Left ventricle myocardium inferior (tissue), 1 donor: ENCODE measurements around the gene TBX15. TPM values are rescaled to one million over a fixed set of nuclear protein-coding genes. Genes with fewer than 3 reads are reported as not detected.
A peak's percentile ranks its signal among the peaks of the same experiment; 100 is the strongest.

ENCODE experiments used
- DNase-seq: peaks from one replicate; pipeline ENCODE4 v3.0.0-alpha.2; 2020
- H3K27ac ChIP-seq: fragments of 200-600 bp; replicated peaks from 2 replicates; pipeline ENCODE4 v1.8.0; 2021
- H3K27me3 ChIP-seq: fragments of 200-600 bp; 2 replicates; pipeline ENCODE4 v1.8.0; 2021; ENCODE audit warnings: low read depth
- H3K36me3 ChIP-seq: fragments of 200-600 bp; 2 replicates; pipeline ENCODE4 v1.8.0; 2021
- H3K4me1 ChIP-seq: fragments of 200-600 bp; 2 replicates; pipeline ENCODE4 v1.8.0; 2021
- H3K4me3 ChIP-seq: fragments of 200-600 bp; 2 replicates; pipeline ENCODE4 v1.8.0; 2021; ENCODE audit warnings: mild to moderate bottlenecking, moderate library complexity
- H3K9me3 ChIP-seq: fragments of 200-600 bp; replicated peaks from 2 replicates; pipeline ENCODE4 v1.8.0; 2021
- CTCF ChIP-seq: fragments of 200-600 bp; IDR thresholded peaks from 2 replicates; pipeline ENCODE4 v1.8.0; 2021; ENCODE audit warnings: antibody characterized with exemption, mild to moderate bottlenecking, borderline replicate concordance
- intact Hi-C: fragments of 100-400 bp; cut with micrococcal nuclease; formaldehyde crosslinking; loops from one replicate; pipeline ENCODE4 v1.11.0; 2022
- total RNA-seq: library from RNA; stranded (reverse); fragmentation: NEBNext Ultra II Directional; extraction: Animal tissue kit (Norgen Biotek cat#: 25700); gene quantifications from one replicate; pipeline ENCODE4 v1.2.1, GENCODE V29; 2021
- donor health status: DM: no; HTN: yes; CAD: no; lungs with severe emphysema.

TBX15 gene
- total RNA-seq, 1 donor from 2014 or later = 0.63 TPM

GRCh38 chr1:118993700-118994026, 5.5 kb upstream of the TBX15 start:
- no peak for DNase-seq

GRCh38 chr1:118992868-118993699, 4.9 kb upstream of the TBX15 start:
- no peak for TF ChIP-seq CTCF
- H3K27ac ChIP-seq = no peak overlapping the region
- no peak for DNase-seq
- peak overlapping the region; percentile 21 for H3K4me3 ChIP-seq
- no peaks in the 10 kb centered on the region for H3K36me3 ChIP-seq
- H3K9me3 ChIP-seq = no peaks in the 10 kb centered on the region
- peaks cover 10% of the 10 kb centered on the region for H3K4me1 ChIP-seq
- intact Hi-C loops = no loop called here
- H3K27me3 ChIP-seq = peaks cover 100% of the 10 kb centered on the region

More at GRCh38 chr1:118993700-118994026, 5.5 kb upstream of the TBX15 start:
- Histone ChIP-seq H3K27me3 (peaks cover 100% of the 10 kb centered on the region), H3K27ac (no peak overlapping the region), H3K9me3 (no peaks in the 10 kb centered on the region), H3K4me3 (no peak overlapping the region), H3K36me3 (no peaks in the 10 kb centered on the region), H3K4me1 (peaks cover 7% of the 10 kb centered on the region)
- no peak for TF ChIP-seq CTCF
- intact Hi-C loops = no loop called here

GRCh38 chr1:118992237-118992825, 4.2 kb upstream of the TBX15 start:
- intact Hi-C loops = no loop called here
- no peak overlapping the region for H3K4me3 ChIP-seq
- H3K9me3 ChIP-seq = no peaks in the 10 kb centered on the region
- no peak for DNase-seq
- H3K36me3 ChIP-seq = no peaks in the 10 kb centered on the region
- peaks cover 18% of the 10 kb centered on the region for H3K4me1 ChIP-seq
- no peak overlapping the region for H3K27ac ChIP-seq
- peaks cover 100% of the 10 kb centered on the region for H3K27me3 ChIP-seq
- no peak for TF ChIP-seq CTCF

- no peaks in the 10 kb centered on the region for H3K36me3 ChIP-seq
- no peak overlapping the region for H3K27ac ChIP-seq
- H3K9me3 ChIP-seq = no peaks in the 10 kb centered on the region
- peaks cover 100% of the 10 kb centered on the region for H3K27me3 ChIP-seq
- peaks cover 26% of the 10 kb centered on the region for H3K4me1 ChIP-seq
- TF ChIP-seq CTCF = no peak
- no peak for DNase-seq
- no peak overlapping the region for H3K4me3 ChIP-seq
- intact Hi-C loops = no loop called here
These were observed 3.3 kb upstream of the TBX15 start for GRCh38 chr1:118991448-118991847.

GRCh38 chr1:118990513-118991152, 2.5 kb upstream of the TBX15 start:
- H3K27me3 ChIP-seq = peaks cover 100% of the 10 kb centered on the region
- no peak overlapping the region for H3K27ac ChIP-seq
- no peaks in the 10 kb centered on the region for H3K36me3 ChIP-seq
- TF ChIP-seq CTCF = no peak
- intact Hi-C loops = no loop called here
- H3K4me3 ChIP-seq = no peak overlapping the region
- H3K4me1 ChIP-seq = peaks cover 34% of the 10 kb centered on the region
- no peaks in the 10 kb centered on the region for H3K9me3 ChIP-seq
- no peak for DNase-seq
